Right kidney (tissue), 1 donor: ENCODE data around the gene MICAL3.
"Not testable (repeated sequence)": the region's sequence is repeated elsewhere in the genome, so short reads cannot be mapped to it uniquely, and the experiment has no call there.

Experiments
- DNase-seq: peaks from one replicate; pipeline ENCODE4 v3.0.0-alpha.2; 2016

MICAL3 gene

DNA sequence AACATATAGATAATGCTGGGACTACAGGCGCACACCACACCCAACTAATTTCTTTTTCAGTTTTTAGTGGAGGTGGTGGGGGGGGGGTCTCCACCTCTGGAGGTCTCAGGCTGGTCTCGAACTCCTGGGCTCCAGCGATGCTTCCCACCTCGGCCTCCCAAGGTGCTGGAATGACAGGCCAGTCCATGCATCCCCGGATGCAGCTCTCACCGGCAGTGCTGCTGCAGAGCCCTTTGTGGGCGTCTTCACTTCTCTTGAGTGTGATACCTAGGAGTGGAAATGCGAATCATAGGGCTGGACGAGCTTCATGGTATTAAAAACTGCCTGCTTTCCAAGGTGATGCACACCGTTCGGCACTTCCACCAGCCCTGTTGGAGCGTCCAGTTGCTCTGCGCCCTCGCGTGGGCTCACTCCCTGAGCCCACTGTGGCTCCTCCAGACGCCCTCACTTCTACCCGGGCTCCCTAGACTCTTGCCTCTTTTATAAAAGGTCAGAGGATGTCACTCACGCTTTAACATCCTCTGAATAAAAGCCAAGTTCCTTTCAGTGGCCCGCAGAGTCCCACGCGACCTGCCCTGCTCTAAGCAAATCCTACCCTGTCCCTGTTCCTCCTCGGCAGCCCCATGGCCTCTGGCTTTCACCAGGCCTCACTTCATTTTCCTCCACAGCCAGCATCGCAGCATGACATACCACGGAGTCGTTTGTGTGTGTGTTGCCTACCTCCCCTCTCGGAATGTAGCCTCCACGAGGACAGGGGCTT, 249.3 kb downstream of the MICAL3 start:
- DNase-seq: no peak

DNA sequence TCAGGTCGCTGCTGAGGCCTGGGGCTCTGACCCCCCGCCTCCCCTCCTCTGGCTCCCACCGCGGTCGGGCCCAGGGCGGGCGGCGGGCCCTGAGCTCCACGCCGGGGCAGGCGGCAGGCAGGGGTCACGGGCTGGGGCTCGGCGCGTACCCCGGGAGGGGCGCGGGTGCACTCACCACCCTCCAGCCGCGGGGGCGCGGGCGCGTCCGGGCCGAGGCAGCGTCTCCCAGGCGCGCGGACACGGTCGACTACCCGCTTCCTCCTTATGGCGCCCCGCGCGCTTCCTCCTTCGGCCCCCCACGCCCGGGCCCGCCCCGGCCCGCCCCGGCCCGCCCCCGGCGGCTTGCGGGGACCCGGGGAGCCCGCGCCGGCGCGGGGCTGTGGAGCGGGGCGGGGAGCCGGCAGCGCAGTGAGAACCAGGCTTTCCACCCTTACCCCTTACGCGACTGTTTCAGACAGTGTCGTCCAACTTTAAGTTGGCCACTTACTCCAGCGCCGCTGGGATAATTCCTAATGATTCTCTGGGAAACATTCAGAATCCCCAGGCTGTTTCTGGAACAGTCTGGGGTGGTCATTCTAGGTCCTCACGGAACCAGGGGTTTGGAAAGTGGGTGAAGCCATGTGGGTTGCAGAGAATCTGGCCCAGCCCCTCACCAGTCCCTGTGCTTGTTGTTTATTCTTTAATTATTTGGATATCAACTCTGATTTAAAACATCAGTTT, 250.0 kb downstream of the MICAL3 start, which contains the start of gene BID:
Gene BID (minus strand): TSS at position 264 of the 720 bp plus-strand sequence. CDS start 24,353 bp downstream, outside the sequence.
- DNase-seq: peak; percentile 34

DNA sequence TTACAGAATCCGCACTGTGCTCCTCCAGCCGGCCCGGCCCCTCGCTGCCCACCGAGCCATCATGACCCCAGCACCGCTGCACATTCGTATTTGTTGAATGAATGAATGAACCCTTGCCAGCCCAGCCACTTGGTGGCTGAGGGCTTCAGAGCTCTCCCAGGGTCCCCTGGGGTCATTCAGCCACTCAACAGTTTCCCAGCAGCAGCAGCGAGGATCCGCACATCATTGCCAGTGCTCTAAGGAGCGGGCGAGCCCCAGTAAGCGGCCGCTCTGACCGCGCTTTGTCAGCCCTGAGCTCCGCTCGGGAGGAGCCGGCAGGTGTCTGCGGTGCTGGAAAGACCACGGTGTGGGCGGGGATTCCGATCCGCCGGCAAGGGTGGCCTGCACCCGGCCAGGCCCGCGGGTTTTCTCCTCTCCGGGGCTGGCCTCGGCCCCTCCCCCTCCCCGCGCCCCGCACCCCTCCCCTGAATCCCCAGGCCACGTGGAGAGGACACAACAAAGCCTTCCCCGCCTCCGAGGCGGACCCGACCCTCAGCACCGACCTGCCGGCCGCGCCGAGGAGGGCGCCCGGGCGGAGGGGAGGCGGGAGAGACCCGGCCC, 250.7 kb downstream of the MICAL3 start:
- DNase-seq: peak; percentile 74

GRCh38 chr22:17772958-17773605, 251.3 kb downstream of the MICAL3 start:
- DNase-seq: peak; percentile 34

DNA sequence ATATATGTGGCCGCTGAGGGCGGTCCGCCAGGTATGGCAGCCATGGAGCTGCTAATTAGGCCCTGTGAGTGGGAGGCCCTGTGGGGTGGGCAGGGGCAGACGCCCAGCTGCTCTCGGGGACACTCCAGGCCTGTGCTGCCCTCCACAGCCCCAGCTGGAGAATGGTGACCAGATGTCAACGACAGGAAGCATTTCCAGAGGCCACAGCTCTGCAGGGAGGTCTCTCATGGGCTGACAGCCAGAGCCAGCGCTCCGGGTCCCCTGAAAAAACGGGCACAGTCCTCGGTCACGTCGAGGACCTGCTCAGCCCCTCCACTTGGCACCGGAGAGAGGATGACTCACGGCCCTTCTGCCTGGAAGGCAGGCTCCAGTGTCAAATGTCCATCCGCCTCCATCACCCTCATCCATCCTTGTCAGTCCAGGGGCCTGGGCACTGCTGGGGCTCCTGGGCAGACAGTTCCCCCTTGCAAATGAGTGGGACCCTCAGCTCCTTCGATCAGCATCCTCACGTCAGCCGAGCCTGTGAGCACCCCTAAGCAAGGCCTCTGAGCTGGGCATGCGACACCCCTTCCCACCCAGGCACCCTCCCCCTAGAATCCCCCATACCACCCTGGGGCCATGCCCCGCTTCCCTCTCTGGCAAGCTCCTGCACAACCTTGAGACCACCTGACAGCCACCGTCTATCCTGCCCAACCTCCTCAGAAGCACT, 252.0 kb downstream of the MICAL3 start:
- no peak for DNase-seq

- DNase-seq: no peak
Measured at GRCh38 chr22:17770180-17771077, 253.9 kb downstream of the MICAL3 start.

DNA sequence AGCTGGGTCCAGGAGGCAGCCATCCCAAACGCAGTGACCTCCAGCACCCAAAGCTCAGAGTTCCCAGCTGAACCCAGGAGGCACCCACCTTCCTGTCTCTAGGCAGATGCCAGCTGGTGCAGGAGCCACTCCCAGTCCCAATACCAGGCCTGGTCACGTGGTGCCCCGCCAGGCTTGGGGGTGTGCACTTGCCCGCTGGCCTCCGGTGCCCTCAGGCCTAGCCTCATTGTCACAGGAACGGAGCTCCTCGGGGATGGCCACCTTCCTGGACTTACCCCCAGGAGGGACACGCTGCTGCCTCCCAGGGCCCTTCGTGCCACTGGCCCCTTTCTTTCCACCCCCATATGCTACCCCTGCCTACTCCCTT, 254.7 kb downstream of the MICAL3 start:
- no peak for DNase-seq

DNA sequence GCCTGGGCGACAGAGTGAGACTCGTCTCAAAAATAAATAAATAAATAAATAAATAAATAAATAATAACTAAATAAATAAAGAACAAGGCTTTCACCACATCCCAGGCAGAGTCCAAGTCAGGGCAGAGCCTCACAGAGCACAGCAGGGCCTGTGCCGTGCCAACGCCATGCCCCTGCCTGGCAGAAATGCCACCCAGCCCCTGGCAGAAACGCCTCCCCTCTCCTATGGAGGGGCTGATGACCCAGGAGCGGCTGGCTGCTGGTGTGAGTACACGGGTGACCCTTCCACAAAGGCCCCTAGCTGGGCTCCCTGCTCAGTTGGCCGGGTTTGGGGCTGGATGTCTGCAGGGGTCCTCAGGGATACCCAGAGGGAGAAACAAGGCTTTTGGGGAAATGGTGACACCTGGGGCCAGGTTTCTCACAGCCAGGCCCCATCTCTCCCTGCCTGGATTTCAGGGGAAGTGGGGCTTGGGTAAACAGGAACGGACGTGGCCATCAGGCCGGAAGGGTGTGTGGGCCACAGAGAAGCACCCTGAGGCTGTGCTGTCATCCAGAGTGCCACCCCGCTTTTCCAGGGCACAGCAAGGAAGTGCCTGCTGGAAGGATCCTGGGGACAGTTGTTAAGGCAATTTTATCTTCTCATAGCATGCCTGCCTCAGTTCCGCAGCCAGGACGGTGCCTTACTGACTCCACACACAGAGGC, 255.2 kb downstream of the MICAL3 start:
- DNase-seq: no peak

GRCh38 chr22:17767233-17768065, 256.9 kb downstream of the MICAL3 start:
- DNase-seq: no peak

DNA sequence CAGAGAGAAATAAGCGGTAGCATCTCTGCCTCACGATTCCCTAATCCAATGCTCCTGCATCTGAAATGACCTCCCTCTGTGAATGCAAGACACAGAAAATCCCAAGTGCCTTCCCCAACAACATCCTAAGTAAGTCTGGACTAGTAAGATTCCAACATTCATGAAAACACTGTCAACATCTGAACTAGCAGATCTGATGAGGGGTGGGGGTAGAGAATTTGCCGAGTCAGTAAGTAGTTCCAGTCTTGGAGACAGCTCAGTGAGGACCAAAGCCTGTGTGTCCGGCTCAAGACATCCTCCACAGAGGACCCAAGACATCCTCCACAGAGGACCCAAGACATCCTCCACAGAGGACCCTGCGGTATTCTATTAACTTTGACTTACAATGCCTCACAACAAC, 259.5 kb downstream of the MICAL3 start:
- DNase-seq: not testable (repeated sequence)

- DNase-seq: no peak
Measured at GRCh38 chr22:17764036-17764435, 260.3 kb downstream of the MICAL3 start.

- DNase-seq: not testable (repeated sequence)
Measured at GRCh38 chr22:17763442-17763841, 260.9 kb downstream of the MICAL3 start.

DNA sequence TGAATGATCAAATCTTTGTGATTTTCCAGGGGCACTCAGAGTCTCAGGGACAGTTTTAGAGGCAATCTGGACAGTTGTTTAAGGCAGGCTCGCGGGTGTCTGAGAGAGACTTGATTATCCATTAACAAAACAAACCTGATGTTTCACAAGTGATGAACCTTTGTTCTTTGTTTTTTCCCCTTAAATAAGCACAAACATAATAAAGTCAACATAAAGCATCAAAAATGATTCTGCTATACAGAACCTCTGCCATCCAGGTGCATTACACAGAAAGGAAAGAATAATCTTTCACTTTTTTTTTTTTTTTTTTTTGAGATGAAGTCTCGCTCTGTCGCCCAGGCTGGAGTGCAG, 263.2 kb downstream of the MICAL3 start:
- no peak for DNase-seq

DNA sequence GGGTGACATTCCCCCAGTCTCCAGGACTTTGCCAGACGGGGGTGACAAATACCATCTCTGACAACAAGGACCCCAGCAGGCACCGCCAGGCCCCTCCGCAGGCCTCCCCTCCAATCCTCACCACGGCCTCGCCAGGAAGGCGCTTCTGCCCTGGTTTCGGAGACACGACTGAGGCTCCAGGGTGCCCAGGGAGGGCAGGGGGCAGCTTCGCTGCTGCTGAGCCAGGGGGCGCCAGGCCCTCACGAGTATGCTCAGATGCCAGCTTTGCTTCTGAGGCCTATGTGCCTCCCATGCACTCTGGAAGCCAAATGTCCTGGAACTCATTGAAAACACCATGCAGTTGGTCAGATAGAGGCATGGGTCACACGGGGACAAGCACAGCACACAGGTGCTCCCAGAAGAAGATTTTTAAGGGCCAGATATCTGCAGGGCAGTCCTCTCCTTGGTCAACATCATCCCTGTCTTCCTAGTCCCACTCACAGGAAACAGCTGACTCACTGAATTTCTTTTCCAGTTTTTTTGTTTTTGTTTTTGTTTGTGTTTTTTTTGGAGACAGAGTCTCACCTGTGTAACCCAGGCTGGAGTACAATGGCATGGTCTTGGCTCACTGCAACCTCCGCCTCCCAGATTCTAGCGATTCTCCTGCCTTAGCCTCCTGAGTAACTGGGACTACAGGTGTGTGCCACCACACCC, 270.0 kb downstream of the MICAL3 start:
- DNase-seq: no peak

- DNase-seq: no peak
Measured at GRCh38 chr22:17753401-17753989, 270.9 kb downstream of the MICAL3 start.

DNA sequence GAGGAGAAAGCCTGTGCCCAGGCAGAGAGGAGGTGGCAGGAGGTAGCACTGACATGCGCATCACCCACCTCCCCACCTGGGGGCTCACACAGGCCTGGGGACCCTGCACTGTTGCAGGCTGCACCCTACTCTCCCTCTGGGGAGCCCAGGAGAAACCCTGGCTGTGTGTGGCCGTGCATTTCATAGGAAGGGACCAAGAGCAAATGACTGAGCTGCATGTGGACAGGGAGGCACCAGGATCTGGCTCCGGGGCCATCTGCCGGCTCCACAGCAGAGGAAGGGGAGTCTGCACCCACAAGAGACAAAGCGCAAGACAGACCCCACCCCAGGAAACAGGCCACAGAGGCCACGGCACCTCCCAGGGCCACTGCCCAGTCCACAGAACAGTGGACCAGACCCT, 272.8 kb downstream of the MICAL3 start:
- no peak for DNase-seq

DNA sequence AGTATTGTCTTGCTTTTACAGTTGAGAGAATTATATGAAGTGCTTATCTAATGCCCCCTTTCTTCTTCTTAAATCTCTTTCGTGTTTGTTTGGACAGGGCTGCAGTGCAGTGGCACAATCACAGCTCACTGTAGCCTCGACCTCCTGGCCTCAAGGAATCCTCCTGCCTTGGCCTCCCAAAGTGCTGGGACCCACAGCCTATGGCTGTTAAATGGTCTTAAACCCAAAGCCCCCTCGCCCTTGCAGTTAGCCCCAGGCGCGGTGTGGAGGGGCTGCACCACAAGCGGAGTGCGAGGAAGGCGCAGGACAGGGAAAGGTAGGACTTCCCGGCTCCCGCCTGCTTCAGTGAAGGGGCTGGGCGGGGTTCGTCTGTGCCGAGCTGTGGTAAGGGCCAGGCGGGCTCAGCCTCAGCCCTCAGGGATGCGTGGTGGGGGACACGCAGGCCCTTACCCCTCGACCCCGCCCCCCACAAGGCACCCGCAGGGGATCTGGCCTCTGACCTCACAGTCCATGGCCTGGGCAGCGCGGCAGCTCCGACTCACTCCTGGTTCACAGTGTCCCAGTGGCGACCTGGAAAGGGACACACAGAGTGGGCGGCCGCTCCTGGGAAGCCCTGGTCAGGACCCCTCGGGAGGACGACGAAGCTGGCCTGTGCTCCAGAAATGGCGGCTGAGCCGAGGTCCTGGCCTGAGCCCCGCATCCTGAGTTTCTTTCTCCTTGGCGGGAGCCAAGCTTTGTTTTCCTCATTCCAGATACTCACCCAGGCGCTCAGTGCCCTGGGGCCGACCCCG, 274.6 kb downstream of the MICAL3 start:
- DNase-seq: no peak
